22Rv1 (cell line): Measurements from ENCODE around the gene FDPS.

Source experiments
- CTCF ChIP-seq: fragments of 450-650 bp; IDR thresholded peaks from 2 replicates; pipeline ENCODE4 v1.5.1; 2017; ENCODE audit warnings: mild to moderate bottlenecking
- ZFX ChIP-seq: fragments of 450-650 bp; IDR thresholded peaks from 2 replicates; pipeline ENCODE4 v1.6.1; 2017; ENCODE audit warnings: antibody characterized with exemption, borderline replicate concordance

GRCh38 chr1:155272466-155273342 is 36.0 kb upstream of the FDPS start:
- no peak for TF ChIP-seq CTCF
- no peak for TF ChIP-seq ZFX
